IMR-90 (cell line): ENCODE results near the gene FAM110D. TPM values are rescaled to one million over a fixed set of nuclear protein-coding genes. Genes with fewer than 3 reads are reported as not detected.

Experiments
- CEBPB ChIP-seq: IDR thresholded peaks from 2 replicates; pipeline ENCODE4 v1.6.1; 2012; ENCODE audit warnings: low read depth, low read length, improper control_type of control experiment
- MAFK ChIP-seq: IDR thresholded peaks from 2 replicates; pipeline ENCODE4 v1.6.1; 2012; ENCODE audit warnings: low read depth, low read length, improper control_type of control experiment
- polyA plus RNA-seq, 3 experiments: library from polyadenylated mRNA; depleted of rRNA; stranded (reverse); fragments of >200 nt; gene quantifications; 2 replicates each; pipeline ENCODE4 v1.2.3, GENCODE V29; 2012; ENCODE audit warnings: low replicate concordance in 1 of 3
- total RNA-seq: library from RNA; depleted of rRNA; stranded (reverse); fragments of >200 nt; gene quantifications from 2 replicates; pipeline ENCODE4 v1.2.3, GENCODE V29; 2012
- TF ChIP-seq, protein P1 (sequence below): fragments of 150-350 bp; IDR thresholded peaks from 2 replicates; pipeline ENCODE4 v1.6.1; 2017; ENCODE audit warnings: mild to moderate bottlenecking, antibody characterized with exemption, low read length, low read depth

The FAM110D gene
- total and polyA plus RNA-seq, 2 of the 4 experiments (the other 2 are of a cell fraction) = not detected

DNA sequence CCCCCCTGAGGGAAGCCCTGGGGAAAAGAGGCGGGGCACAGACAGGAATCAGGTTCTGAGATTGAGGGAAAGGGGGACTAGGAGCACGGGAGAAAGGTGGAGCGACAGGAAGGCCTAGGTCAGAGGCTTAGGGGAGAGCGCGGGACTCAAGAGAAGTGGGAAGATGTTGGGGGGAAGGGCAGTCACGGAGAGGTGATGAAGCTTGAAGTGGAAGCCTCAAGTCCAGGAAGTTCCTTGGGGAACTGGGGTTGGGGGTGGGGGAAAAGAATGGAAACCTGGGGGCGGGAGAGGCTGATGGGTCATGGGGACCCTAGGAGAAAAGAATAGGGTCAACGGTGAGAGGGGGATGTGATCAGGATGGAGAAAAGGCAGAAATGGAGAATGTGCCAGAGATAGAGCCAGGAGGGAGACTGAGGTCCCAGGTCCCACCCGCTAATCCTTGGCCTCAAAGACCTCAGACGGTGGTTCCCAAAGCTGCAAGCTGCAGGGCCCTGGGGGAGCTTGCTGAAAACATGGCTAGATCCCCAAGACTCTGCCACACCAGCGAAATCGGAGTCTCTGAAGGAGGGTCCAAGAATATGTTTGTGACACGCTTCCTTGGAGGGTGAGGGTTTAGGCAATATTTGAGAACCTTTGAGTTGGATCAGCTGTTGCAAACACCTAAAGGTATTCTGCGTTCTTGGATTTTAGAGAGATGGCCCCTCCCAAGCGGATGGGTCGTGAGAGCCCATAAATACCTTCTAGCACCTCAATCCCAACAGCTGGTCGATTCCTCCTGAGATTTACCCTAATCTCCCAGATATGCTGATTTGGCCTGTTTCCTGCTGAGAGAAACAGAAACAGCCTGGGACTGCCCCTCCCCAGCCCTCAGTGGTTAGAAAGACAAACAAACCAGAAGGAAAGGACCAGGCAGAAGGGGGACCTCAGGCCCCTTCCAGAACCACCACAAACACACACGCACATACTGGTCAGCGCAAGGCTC, 6.3 kb downstream of the FAM110D start (continued):
- TF ChIP-seq, protein P1, sequence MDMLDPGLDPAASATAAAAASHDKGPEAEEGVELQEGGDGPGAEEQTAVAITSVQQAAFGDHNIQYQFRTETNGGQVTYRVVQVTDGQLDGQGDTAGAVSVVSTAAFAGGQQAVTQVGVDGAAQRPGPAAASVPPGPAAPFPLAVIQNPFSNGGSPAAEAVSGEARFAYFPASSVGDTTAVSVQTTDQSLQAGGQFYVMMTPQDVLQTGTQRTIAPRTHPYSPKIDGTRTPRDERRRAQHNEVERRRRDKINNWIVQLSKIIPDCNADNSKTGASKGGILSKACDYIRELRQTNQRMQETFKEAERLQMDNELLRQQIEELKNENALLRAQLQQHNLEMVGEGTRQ = no peak
- no peak for TF ChIP-seq MAFK
- no peak for TF ChIP-seq CEBPB
